ENCODE measurements around the gene NCCRP1.

Gene NCCRP1

GRCh38 chr19:39196860-39197562 is at the start of gene NCCRP1:
Gene NCCRP1, plus strand, starts transcription at chr19:39196964. Its CDS starts 19 bp downstream, at chr19:39196983.
- DNase-seq, result no peak

- DNase-seq, result no peak
Observed at GRCh38 chr19:39147480-39147879, 49.3 kb upstream of the NCCRP1 start.

GRCh38 chr19:39148939-39149529 is 47.7 kb upstream of the NCCRP1 start:
- no peak for DNase-seq

- no peak for DNase-seq
Observed at GRCh38 chr19:39150235-39150634, 46.5 kb upstream of the NCCRP1 start.

- no peak for DNase-seq
Observed at GRCh38 chr19:39150807-39151600, 45.8 kb upstream of the NCCRP1 start.

- DNase-seq, result no peak
Observed at GRCh38 chr19:39152066-39152465, 44.7 kb upstream of the NCCRP1 start.

GRCh38 chr19:39154100-39154628 is 42.6 kb upstream of the NCCRP1 start:
- DNase-seq, result no peak

GRCh38 chr19:39154629-39155100 is 42.1 kb upstream of the NCCRP1 start:
- no peak for DNase-seq

- DNase-seq, result no peak
Observed at GRCh38 chr19:39155114-39155700, 41.6 kb upstream of the NCCRP1 start.

GRCh38 chr19:39155741-39156140 is 41.0 kb upstream of the NCCRP1 start:
- no peak for DNase-seq

- DNase-seq, result no peak
Observed at GRCh38 chr19:39156326-39157230, 40.2 kb upstream of the NCCRP1 start.

- no peak for DNase-seq
Observed at GRCh38 chr19:39157275-39157996, 39.3 kb upstream of the NCCRP1 start.

GRCh38 chr19:39157997-39158389 is 38.8 kb upstream of the NCCRP1 start:
- DNase-seq, result no peak

GRCh38 chr19:39158646-39159260 is 38.0 kb upstream of the NCCRP1 start:
- no peak for DNase-seq

GRCh38 chr19:39160523-39160861 is 36.3 kb upstream of the NCCRP1 start:
- no peak for DNase-seq

- DNase-seq, result no peak
Observed at GRCh38 chr19:39160889-39161672, 35.7 kb upstream of the NCCRP1 start.

GRCh38 chr19:39162441-39163043 is 34.2 kb upstream of the NCCRP1 start:
- DNase-seq, result no peak

- DNase-seq, result no peak
Observed at GRCh38 chr19:39163621-39164020, 33.1 kb upstream of the NCCRP1 start.

GRCh38 chr19:39164289-39164688 is 32.5 kb upstream of the NCCRP1 start:
- DNase-seq, result no peak

- no peak for DNase-seq
Observed at GRCh38 chr19:39165857-39166256, 30.9 kb upstream of the NCCRP1 start.

All from DMS79 (cell line).